WERI-Rb-1 (cell line): ENCODE results near the gene RAB33B.

Experiments
- DNase-seq: peaks from one replicate; pipeline ENCODE4 v3.0.0-alpha.2; 2020
- H3K27ac ChIP-seq: fragments of 250-450 bp; sonication (Bioruptor Pico); 2 replicates; pipeline ENCODE4 v1.5.1; 2020; ENCODE audit warnings: mild to moderate bottlenecking, moderate library complexity
- H3K27me3 ChIP-seq: fragments of 250-450 bp; sonication (Bioruptor Pico); 2 replicates; pipeline ENCODE4 v1.5.1; 2021; ENCODE audit warnings: mild to moderate bottlenecking, low read depth, moderate library complexity; ENCODE audit not compliant: insufficient read depth, severe bottlenecking
- H3K36me3 ChIP-seq: fragments of 250-450 bp; sonication (Bioruptor Pico); 2 replicates; pipeline ENCODE4 v1.5.1; 2020; ENCODE audit warnings: mild to moderate bottlenecking, moderate library complexity
- H3K4me3 ChIP-seq: 2 replicates; pipeline ENCODE4 v1.5.1; 2011; ENCODE audit warnings: low read depth, mild to moderate bottlenecking, control low read depth, low read length
- H3K9me3 ChIP-seq: fragments of 250-450 bp; sonication (Bioruptor Pico); 2 replicates; pipeline ENCODE4 v1.5.1; 2021; ENCODE audit warnings: mild to moderate bottlenecking, moderate library complexity; ENCODE audit not compliant: severe bottlenecking
- CTCF ChIP-seq: IDR thresholded peaks from 2 replicates; pipeline ENCODE4 v1.5.1; 2011; ENCODE audit warnings: low read depth, mild to moderate bottlenecking, control low read depth, inconsistent platforms, low read length

Gene RAB33B

GRCh38 chr4:139515531-139515958, 61.6 kb downstream of the RAB33B start:
- no peak overlapping the region for H3K4me3 ChIP-seq
- no peak overlapping the region for H3K27ac ChIP-seq
- no peaks in the 10 kb centered on the region for H3K27me3 ChIP-seq
- no peaks in the 10 kb centered on the region for H3K9me3 ChIP-seq
- H3K36me3 ChIP-seq, result no peaks in the 10 kb centered on the region
- TF ChIP-seq CTCF, result no peak
- no peak for DNase-seq

GRCh38 chr4:139521754-139522401, 68.0 kb downstream of the RAB33B start:
- no peak for DNase-seq
- Histone ChIP-seq H3K27ac (no peak overlapping the region), H3K36me3 (no peaks in the 10 kb centered on the region), H3K27me3 (no peaks in the 10 kb centered on the region), H3K9me3 (no peaks in the 10 kb centered on the region), H3K4me3 (no peak overlapping the region)
- no peak for TF ChIP-seq CTCF

- Histone ChIP-seq H3K4me3 (no peak overlapping the region), H3K9me3 (no peaks in the 10 kb centered on the region), H3K27me3 (no peaks in the 10 kb centered on the region), H3K36me3 (no peaks in the 10 kb centered on the region), H3K27ac (no peak overlapping the region)
- DNase-seq, result no peak
- TF ChIP-seq CTCF, result 0 out of 2 replicates have a peak, but pooled peaks have one; percentile 21
Measured at GRCh38 chr4:139522457-139522856, 68.5 kb downstream of the RAB33B start.

GRCh38 chr4:139523076-139523475, 69.2 kb downstream of the RAB33B start:
- Histone ChIP-seq H3K36me3 (no peaks in the 10 kb centered on the region), H3K27ac (no peak overlapping the region), H3K9me3 (no peaks in the 10 kb centered on the region), H3K27me3 (no peaks in the 10 kb centered on the region), H3K4me3 (no peak overlapping the region)
- no peak for TF ChIP-seq CTCF
- DNase-seq, result no peak

GRCh38 chr4:139524062-139524631, 70.2 kb downstream of the RAB33B start:
- DNase-seq, result peak; percentile 52
- Histone ChIP-seq H3K4me3 (no peak overlapping the region), H3K36me3 (no peaks in the 10 kb centered on the region), H3K27ac (no peak overlapping the region), H3K9me3 (no peaks in the 10 kb centered on the region), H3K27me3 (no peaks in the 10 kb centered on the region)
- TF ChIP-seq CTCF, result no peak

GRCh38 chr4:139525414-139525813, 71.5 kb downstream of the RAB33B start:
- no peak overlapping the region for H3K27ac ChIP-seq
- no peak for TF ChIP-seq CTCF
- H3K9me3 ChIP-seq, result no peaks in the 10 kb centered on the region
- H3K27me3 ChIP-seq, result no peaks in the 10 kb centered on the region
- no peak for DNase-seq
- no peak overlapping the region for H3K4me3 ChIP-seq
- H3K36me3 ChIP-seq, result no peaks in the 10 kb centered on the region
